ENCODE data around the gene SLC28A3. TPM values are rescaled to one million over a fixed set of nuclear protein-coding genes. Genes with fewer than 3 reads are reported as not detected.
A peak's percentile ranks its signal among the peaks of the same experiment; 100 is the strongest.
"Not testable (repeated sequence)": the region's sequence is repeated elsewhere in the genome, so short reads cannot be mapped to it uniquely, and the experiment has no call there.

SLC28A3 gene
- 0.33 TPM for polyA plus RNA-seq (2013, experiment 1 of 2)
- 0.30 TPM for polyA plus RNA-seq (2013, experiment 2 of 2)

- 81% methylated on average over 5 of the region's 5 CpGs for WGBS
- Histone ChIP-seq H2BK5ac (ENCODE audit: low read depth, low read length, poor library complexity, severe bottlenecking) (no peak within 1 kb of the TSS), H3K27ac (ENCODE audit: low read length, poor library complexity, severe bottlenecking) (no peak within 1 kb of the TSS), H2AFZ (ENCODE audit: low read depth, low read length) (no peak within 1 kb of the TSS), H3K79me1 (replicated peaks; ENCODE audit: low read length, poor library complexity, severe bottlenecking) (no peaks in the 10 kb centered on the region), H3K14ac (ENCODE audit: low read length in 2 of 2) (peak within 1 kb of the TSS in 1 of 2 experiments; percentile 60), H3K36me3 (ENCODE audit: control insufficient read depth in 1 of 2, insufficient read depth in 2 of 2, low read depth in 1 of 2, low read length in 2 of 2) (no peaks in the 10 kb centered on the region), H3K18ac (ENCODE audit: low read depth in 1 of 2, low read length in 2 of 2) (no peak within 1 kb of the TSS), H4K8ac (ENCODE audit: low read length) (no peak within 1 kb of the TSS), H3K9me3 (ENCODE audit: control insufficient read depth, low read length) (no peaks in the 10 kb centered on the region), H3K9ac (ENCODE audit: low read length) (no peak within 1 kb of the TSS), H3K27me3 (ENCODE audit: control insufficient read depth in 1 of 2, insufficient read depth in 1 of 2, low read length in 2 of 2) (no peaks in the 10 kb centered on the region), H3K4me1 (ENCODE audit: control insufficient read depth, insufficient read depth, low read depth, low read length) (peaks cover 3% of the 10 kb centered on the region), H2BK15ac (ENCODE audit: low read depth, poor library complexity, severe bottlenecking) (no peak within 1 kb of the TSS), H2BK12ac (ENCODE audit: low read length in 2 of 2) (no peak within 1 kb of the TSS), H2AK5ac (ENCODE audit: low read length, severe bottlenecking) (no peak within 1 kb of the TSS), H4K91ac (ENCODE audit: low read length) (no peak within 1 kb of the TSS), H2BK120ac (ENCODE audit: low read depth, low read length) (peak within 1 kb of the TSS; percentile 27), H3K4me3 (ENCODE audit: insufficient read depth in 1 of 2, low read depth in 1 of 2, low read length in 2 of 2) (no peak within 1 kb of the TSS), H3K4ac (ENCODE audit: low read depth in 1 of 2, low read length in 2 of 2) (no peak within 1 kb of the TSS), H3K4me2 (ENCODE audit: low read length, poor library complexity, severe bottlenecking) (no peak within 1 kb of the TSS), H3K23ac (ENCODE audit: low read length in 2 of 2) (no peak within 1 kb of the TSS)
- no peak for DNase-seq
Measured at GRCh38 chr9:84340535-84340934, at the start of gene SLC28A3. Gene SLC28A3, minus strand, starts transcription at chr9:84340758. Its CDS starts 125 bp downstream, at chr9:84340633.

GRCh38 chr9:84390254-84390653 is 49.7 kb upstream of the SLC28A3 start:
- H3K4ac ChIP-seq (ENCODE audit: low read depth in 1 of 2, low read length in 2 of 2); H3K4me3 ChIP-seq (ENCODE audit: insufficient read depth in 1 of 2, low read depth in 1 of 2, low read length in 2 of 2); H3K36me3 ChIP-seq (ENCODE audit: control insufficient read depth in 1 of 2, insufficient read depth in 2 of 2, low read depth in 1 of 2, low read length in 2 of 2); H3K18ac ChIP-seq (ENCODE audit: low read depth in 1 of 2, low read length in 2 of 2); H3K79me1 ChIP-seq (replicated peaks; ENCODE audit: low read length, poor library complexity, severe bottlenecking); H4K8ac ChIP-seq (ENCODE audit: low read length); H4K91ac ChIP-seq (ENCODE audit: low read length); H3K9ac ChIP-seq (ENCODE audit: low read length); H3K9me3 ChIP-seq (ENCODE audit: control insufficient read depth, low read length); H3K4me1 ChIP-seq (ENCODE audit: control insufficient read depth, insufficient read depth, low read depth, low read length); H2BK5ac ChIP-seq (ENCODE audit: low read depth, low read length, poor library complexity, severe bottlenecking); H3K14ac ChIP-seq (ENCODE audit: low read length in 2 of 2); H2AK5ac ChIP-seq (ENCODE audit: low read length, severe bottlenecking); H2BK120ac ChIP-seq (ENCODE audit: low read depth, low read length); H2BK12ac ChIP-seq (ENCODE audit: low read length in 2 of 2); H3K23ac ChIP-seq (ENCODE audit: low read length in 2 of 2); H2BK15ac ChIP-seq (ENCODE audit: low read depth, poor library complexity, severe bottlenecking); H3K27me3 ChIP-seq (ENCODE audit: control insufficient read depth in 1 of 2, insufficient read depth in 1 of 2, low read length in 2 of 2); H3K27ac ChIP-seq (ENCODE audit: low read length, poor library complexity, severe bottlenecking); H2AFZ ChIP-seq (ENCODE audit: low read depth, low read length); DNase-seq; H3K4me2 ChIP-seq (ENCODE audit: low read length, poor library complexity, severe bottlenecking): not testable (repeated sequence)
- 72% methylated on average over 7 of the region's 7 CpGs for WGBS

GRCh38 chr9:84387821-84388220 is 47.3 kb upstream of the SLC28A3 start:
- H4K91ac ChIP-seq (ENCODE audit: low read length), result no peak overlapping the region
- no peak overlapping the region for H2AFZ ChIP-seq (ENCODE audit: low read depth, low read length)
- H3K23ac ChIP-seq (ENCODE audit: low read length in 2 of 2), result no peak overlapping the region
- H3K79me1 ChIP-seq (replicated peaks; ENCODE audit: low read length, poor library complexity, severe bottlenecking), result no peaks in the 10 kb centered on the region
- no peak overlapping the region for H3K27ac ChIP-seq (ENCODE audit: low read length, poor library complexity, severe bottlenecking)
- H3K18ac ChIP-seq (ENCODE audit: low read depth in 1 of 2, low read length in 2 of 2), result no peak overlapping the region
- DNase-seq, result no peak
- no peak overlapping the region for H2BK5ac ChIP-seq (ENCODE audit: low read depth, low read length, poor library complexity, severe bottlenecking)
- H3K4me2 ChIP-seq (ENCODE audit: low read length, poor library complexity, severe bottlenecking), result no peak overlapping the region
- no peak overlapping the region for H2BK15ac ChIP-seq (ENCODE audit: low read depth, poor library complexity, severe bottlenecking)
- H3K4me3 ChIP-seq (ENCODE audit: insufficient read depth in 1 of 2, low read depth in 1 of 2, low read length in 2 of 2), result no peak overlapping the region
- no peaks in the 10 kb centered on the region for H3K27me3 ChIP-seq (ENCODE audit: control insufficient read depth in 1 of 2, insufficient read depth in 1 of 2, low read length in 2 of 2)
- H3K9ac ChIP-seq (ENCODE audit: low read length), result no peak overlapping the region
- H3K9me3 ChIP-seq (ENCODE audit: control insufficient read depth, low read length), result no peaks in the 10 kb centered on the region
- H4K8ac ChIP-seq (ENCODE audit: low read length), result no peak overlapping the region
- no peaks in the 10 kb centered on the region for H3K36me3 ChIP-seq (ENCODE audit: control insufficient read depth in 1 of 2, insufficient read depth in 2 of 2, low read depth in 1 of 2, low read length in 2 of 2)
- H2AK5ac ChIP-seq (ENCODE audit: low read length, severe bottlenecking), result no peak overlapping the region
- no peak overlapping the region for H2BK12ac ChIP-seq (ENCODE audit: low read length in 2 of 2)
- H3K4ac ChIP-seq (ENCODE audit: low read depth in 1 of 2, low read length in 2 of 2), result no peak overlapping the region
- no peaks in the 10 kb centered on the region for H3K4me1 ChIP-seq (ENCODE audit: control insufficient read depth, insufficient read depth, low read depth, low read length)
- H2BK120ac ChIP-seq (ENCODE audit: low read depth, low read length), result no peak overlapping the region
- H3K14ac ChIP-seq (ENCODE audit: low read length in 2 of 2), result no peak overlapping the region
- 96% methylated on average over 4 of the region's 5 CpGs for WGBS

GRCh38 chr9:84386753-84387152 is 46.2 kb upstream of the SLC28A3 start:
- no peak overlapping the region for H2BK5ac ChIP-seq (ENCODE audit: low read depth, low read length, poor library complexity, severe bottlenecking)
- H3K9ac ChIP-seq (ENCODE audit: low read length), result no peak overlapping the region
- H3K4me2 ChIP-seq (ENCODE audit: low read length, poor library complexity, severe bottlenecking), result no peak overlapping the region
- H3K4me1 ChIP-seq (ENCODE audit: control insufficient read depth, insufficient read depth, low read depth, low read length), result no peaks in the 10 kb centered on the region
- no CpG with 5 or more reads among the region's 1 CpG for WGBS
- H4K8ac ChIP-seq (ENCODE audit: low read length), result no peak overlapping the region
- H2BK12ac ChIP-seq (ENCODE audit: low read length in 2 of 2), result no peak overlapping the region
- no peaks in the 10 kb centered on the region for H3K27me3 ChIP-seq (ENCODE audit: control insufficient read depth in 1 of 2, insufficient read depth in 1 of 2, low read length in 2 of 2)
- no peak overlapping the region for H3K27ac ChIP-seq (ENCODE audit: low read length, poor library complexity, severe bottlenecking)
- H3K4ac ChIP-seq (ENCODE audit: low read depth in 1 of 2, low read length in 2 of 2), result no peak overlapping the region
- no peak overlapping the region for H3K14ac ChIP-seq (ENCODE audit: low read length in 2 of 2)
- H3K4me3 ChIP-seq (ENCODE audit: insufficient read depth in 1 of 2, low read depth in 1 of 2, low read length in 2 of 2), result no peak overlapping the region
- no peaks in the 10 kb centered on the region for H3K79me1 ChIP-seq (replicated peaks; ENCODE audit: low read length, poor library complexity, severe bottlenecking)
- H2BK120ac ChIP-seq (ENCODE audit: low read depth, low read length), result no peak overlapping the region
- H2AK5ac ChIP-seq (ENCODE audit: low read length, severe bottlenecking), result no peak overlapping the region
- no peak overlapping the region for H3K23ac ChIP-seq (ENCODE audit: low read length in 2 of 2)
- no peak overlapping the region for H2BK15ac ChIP-seq (ENCODE audit: low read depth, poor library complexity, severe bottlenecking)
- DNase-seq, result no peak
- no peak overlapping the region for H3K18ac ChIP-seq (ENCODE audit: low read depth in 1 of 2, low read length in 2 of 2)
- no peaks in the 10 kb centered on the region for H3K36me3 ChIP-seq (ENCODE audit: control insufficient read depth in 1 of 2, insufficient read depth in 2 of 2, low read depth in 1 of 2, low read length in 2 of 2)
- H2AFZ ChIP-seq (ENCODE audit: low read depth, low read length), result no peak overlapping the region
- no peak overlapping the region for H4K91ac ChIP-seq (ENCODE audit: low read length)
- no peaks in the 10 kb centered on the region for H3K9me3 ChIP-seq (ENCODE audit: control insufficient read depth, low read length)

All from mesenchymal stem cell (in vitro differentiated cells and primary cell).